Parathyroid adenoma (tissue), 2 donors: ENCODE data around the gene APOM.

Experiments used
- H2AFZ ChIP-seq: fragments of 300-600 bp; sonication (generic); one replicate; pipeline ENCODE4 v1.7.0; 2017; ENCODE audit warnings: antibody characterized with exemption, mild to moderate bottlenecking
- H3K27ac ChIP-seq: fragments of 300-600 bp; sonication (generic); one replicate; pipeline ENCODE4 v1.7.0; 2017
- H3K27me3 ChIP-seq: fragments of 300-600 bp; sonication (generic); one replicate; pipeline ENCODE4 v1.7.0; 2017; ENCODE audit warnings: low read length; ENCODE audit not compliant: control insufficient read depth, insufficient read depth
- H3K36me3 ChIP-seq: fragments of 300-600 bp; sonication (generic); one replicate; pipeline ENCODE4 v1.7.0; 2017; ENCODE audit warnings: low read length; ENCODE audit not compliant: control insufficient read depth, insufficient read depth
- H3K4me1 ChIP-seq: fragments of 300-600 bp; sonication (generic); one replicate; pipeline ENCODE4 v1.7.0; 2017; ENCODE audit warnings: control low read depth
- H3K4me2 ChIP-seq: fragments of 300-600 bp; sonication (generic); one replicate; pipeline ENCODE4 v1.7.0; 2017; ENCODE audit warnings: low read length
- H3K4me3 ChIP-seq: fragments of 300-600 bp; sonication (generic); one replicate; pipeline ENCODE4 v1.7.0; 2017; ENCODE audit warnings: low read depth, low read length
- H3K79me2 ChIP-seq: fragments of 300-600 bp; sonication (generic); one replicate; pipeline ENCODE4 v1.7.0; 2017; ENCODE audit warnings: control low read depth
- H3K9ac ChIP-seq: fragments of 300-600 bp; sonication (generic); one replicate; pipeline ENCODE4 v1.7.0; 2017; ENCODE audit warnings: mild to moderate bottlenecking
- H3K9me3 ChIP-seq: fragments of 300-600 bp; sonication (generic); one replicate; pipeline ENCODE4 v1.7.0; 2017; ENCODE audit warnings: low read length; ENCODE audit not compliant: control insufficient read depth
- TF ChIP-seq, protein P1 (sequence below): fragments of 300-600 bp; sonication (generic); IDR thresholded peaks from one replicate; pipeline ENCODE4 v1.7.0; 2017; ENCODE audit warnings: antibody characterized with exemption, mild to moderate bottlenecking
- donor health status: primary hyperparathyroidism.

Gene APOM

DNA sequence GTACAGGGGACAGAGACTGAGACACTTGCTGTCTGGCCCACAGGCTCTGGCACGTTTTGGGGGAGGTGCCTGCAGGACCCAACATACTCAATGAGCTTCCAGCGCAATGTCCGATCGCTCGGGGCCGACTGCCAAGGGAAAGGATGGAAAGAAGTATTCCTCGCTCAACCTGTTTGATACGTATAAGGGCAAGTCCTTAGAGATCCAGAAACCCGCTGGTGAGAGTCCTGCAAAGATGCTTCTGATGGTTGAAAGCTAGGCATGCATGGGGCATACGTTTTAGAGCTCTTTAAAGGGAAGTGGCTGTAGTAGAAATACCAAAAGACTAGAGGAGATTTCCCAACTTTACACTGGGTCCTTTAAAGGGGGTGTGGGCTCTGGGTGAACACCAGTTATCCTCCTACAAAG is 33.0 kb upstream of the APOM start:
- Histone ChIP-seq H3K36me3 (no peaks in the 10 kb centered on the region), H3K4me2 (peak overlapping the region; percentile 88), H3K79me2 (peaks cover 17% of the 10 kb centered on the region), H3K27me3 (no peaks in the 10 kb centered on the region), H3K9ac (no peak overlapping the region), H2AFZ (no peak overlapping the region), H3K4me1 (peaks cover 12% of the 10 kb centered on the region), H3K9me3 (no peaks in the 10 kb centered on the region), H3K27ac (no peak overlapping the region), H3K4me3 (no peak overlapping the region)
- TF ChIP-seq, protein P1, sequence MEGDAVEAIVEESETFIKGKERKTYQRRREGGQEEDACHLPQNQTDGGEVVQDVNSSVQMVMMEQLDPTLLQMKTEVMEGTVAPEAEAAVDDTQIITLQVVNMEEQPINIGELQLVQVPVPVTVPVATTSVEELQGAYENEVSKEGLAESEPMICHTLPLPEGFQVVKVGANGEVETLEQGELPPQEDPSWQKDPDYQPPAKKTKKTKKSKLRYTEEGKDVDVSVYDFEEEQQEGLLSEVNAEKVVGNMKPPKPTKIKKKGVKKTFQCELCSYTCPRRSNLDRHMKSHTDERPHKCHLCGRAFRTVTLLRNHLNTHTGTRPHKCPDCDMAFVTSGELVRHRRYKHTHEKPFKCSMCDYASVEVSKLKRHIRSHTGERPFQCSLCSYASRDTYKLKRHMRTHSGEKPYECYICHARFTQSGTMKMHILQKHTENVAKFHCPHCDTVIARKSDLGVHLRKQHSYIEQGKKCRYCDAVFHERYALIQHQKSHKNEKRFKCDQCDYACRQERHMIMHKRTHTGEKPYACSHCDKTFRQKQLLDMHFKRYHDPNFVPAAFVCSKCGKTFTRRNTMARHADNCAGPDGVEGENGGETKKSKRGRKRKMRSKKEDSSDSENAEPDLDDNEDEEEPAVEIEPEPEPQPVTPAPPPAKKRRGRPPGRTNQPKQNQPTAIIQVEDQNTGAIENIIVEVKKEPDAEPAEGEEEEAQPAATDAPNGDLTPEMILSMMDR = no peak

DNA sequence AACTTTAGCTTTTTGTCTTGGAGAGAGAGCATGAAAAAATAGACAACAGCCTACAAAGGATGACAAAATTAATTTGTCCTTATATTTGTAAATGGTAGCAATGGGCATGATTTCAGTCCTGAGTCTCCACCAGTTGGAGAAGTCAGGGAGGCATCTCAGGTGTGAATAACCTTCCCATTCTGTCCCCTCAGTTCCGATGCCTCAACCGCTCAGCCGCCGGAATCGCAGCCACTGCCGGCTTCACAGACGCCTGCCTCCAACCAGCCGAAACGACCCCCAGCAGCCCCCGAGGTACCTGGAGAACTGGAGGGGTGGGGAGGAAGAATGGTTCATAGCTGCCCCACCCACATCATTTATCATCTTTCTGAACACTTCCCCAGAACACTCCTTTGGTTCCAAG is 31.6 kb upstream of the APOM start:
- Histone ChIP-seq H3K27me3 (no peaks in the 10 kb centered on the region), H3K4me3 (no peak overlapping the region), H3K4me1 (peaks cover 12% of the 10 kb centered on the region), H3K79me2 (peaks cover 17% of the 10 kb centered on the region), H3K36me3 (no peaks in the 10 kb centered on the region), H3K9ac (no peak overlapping the region), H2AFZ (no peak overlapping the region), H3K27ac (no peak overlapping the region), H3K9me3 (no peaks in the 10 kb centered on the region), H3K4me2 (no peak overlapping the region)
- TF ChIP-seq, protein P1 = no peak

DNA sequence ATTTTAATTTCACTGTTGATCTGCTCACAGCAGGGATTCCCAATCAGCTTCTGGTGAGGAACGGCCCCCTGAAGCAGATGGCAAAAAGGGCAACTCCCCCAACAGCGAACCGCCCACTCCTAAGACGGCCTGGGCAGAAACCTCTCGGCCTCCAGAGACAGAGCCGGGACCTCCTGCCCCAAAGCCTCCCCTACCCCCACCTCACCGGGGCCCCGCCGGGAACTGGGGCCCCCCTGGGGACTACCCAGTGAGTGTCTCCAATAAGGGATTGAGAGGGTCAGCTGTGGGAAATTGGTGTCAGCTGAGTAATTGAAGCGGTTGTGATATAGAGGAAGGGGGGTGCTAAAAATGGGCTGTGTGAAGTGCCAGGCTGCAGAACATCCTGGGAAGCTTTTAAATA is 28.7 kb upstream of the APOM start:
- Histone ChIP-seq H3K36me3 (no peaks in the 10 kb centered on the region), H3K4me2 (no peak overlapping the region), H3K9me3 (no peaks in the 10 kb centered on the region), H3K9ac (no peak overlapping the region), H3K4me1 (peaks cover 6% of the 10 kb centered on the region), H3K79me2 (peaks cover 11% of the 10 kb centered on the region), H3K27ac (no peak overlapping the region), H2AFZ (no peak overlapping the region), H3K27me3 (no peaks in the 10 kb centered on the region), H3K4me3 (no peak overlapping the region)
- TF ChIP-seq, protein P1 = no peak

DNA sequence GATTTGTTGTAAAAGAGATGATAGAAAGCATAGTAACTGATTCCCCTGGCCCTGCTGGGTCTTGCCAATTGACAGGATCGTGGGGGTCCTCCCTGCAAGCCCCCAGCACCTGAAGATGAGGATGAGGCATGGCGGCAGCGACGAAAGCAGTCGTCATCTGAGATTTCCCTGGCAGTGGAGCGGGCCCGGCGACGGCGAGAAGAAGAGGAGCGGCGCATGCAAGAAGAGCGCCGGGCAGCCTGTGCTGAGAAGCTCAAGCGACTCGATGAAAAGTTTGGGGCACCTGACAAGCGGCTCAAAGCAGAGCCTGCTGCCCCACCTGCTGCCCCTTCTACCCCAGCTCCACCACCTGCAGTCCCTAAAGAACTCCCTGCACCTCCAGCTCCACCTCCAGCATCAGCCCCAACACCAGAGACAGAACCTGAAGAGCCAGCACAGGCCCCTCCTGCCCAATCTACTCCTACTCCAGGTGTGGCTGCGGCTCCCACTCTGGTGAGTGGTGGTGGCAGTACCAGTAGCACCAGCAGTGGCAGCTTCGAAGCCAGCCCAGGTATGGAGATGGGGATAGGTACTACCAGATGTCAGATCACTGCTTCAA is 27.9 kb upstream of the APOM start:
- Histone ChIP-seq H3K4me3 (no peak overlapping the region), H3K4me2 (no peak overlapping the region), H3K36me3 (no peaks in the 10 kb centered on the region), H3K27me3 (no peaks in the 10 kb centered on the region), H3K9ac (no peak overlapping the region), H3K9me3 (no peaks in the 10 kb centered on the region), H3K79me2 (peaks cover 12% of the 10 kb centered on the region), H2AFZ (no peak overlapping the region), H3K4me1 (no peaks in the 10 kb centered on the region), H3K27ac (no peak overlapping the region)
- TF ChIP-seq, protein P1 = no peak

DNA sequence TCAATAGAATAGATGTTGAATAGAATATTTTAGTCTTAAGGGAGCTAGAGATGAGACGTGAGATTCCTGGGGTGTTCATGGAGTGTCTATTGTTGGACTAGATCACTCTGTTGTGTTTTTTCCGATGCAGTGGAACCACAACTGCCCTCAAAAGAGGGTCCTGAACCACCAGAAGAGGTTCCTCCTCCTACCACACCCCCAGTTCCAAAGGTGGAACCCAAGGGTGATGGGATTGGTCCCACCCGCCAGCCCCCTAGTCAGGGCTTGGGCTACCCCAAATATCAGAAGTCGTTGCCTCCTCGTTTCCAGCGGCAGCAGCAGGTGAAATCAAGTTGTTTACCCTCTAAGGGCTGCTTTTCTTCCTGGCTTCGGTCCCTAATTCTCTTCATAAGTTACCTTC is 26.7 kb upstream of the APOM start:
- H3K9ac ChIP-seq = no peak overlapping the region
- H3K36me3 ChIP-seq = no peaks in the 10 kb centered on the region
- TF ChIP-seq, protein P1 = no peak

More for the DNA sequence above, 26.7 kb upstream of the APOM start:
- no peak overlapping the region for H3K27ac ChIP-seq
- H2AFZ ChIP-seq = no peak overlapping the region
- H3K27me3 ChIP-seq = no peaks in the 10 kb centered on the region
- no peak overlapping the region for H3K4me2 ChIP-seq
- H3K4me1 ChIP-seq = no peaks in the 10 kb centered on the region
- no peaks in the 10 kb centered on the region for H3K9me3 ChIP-seq
- peaks cover 12% of the 10 kb centered on the region for H3K79me2 ChIP-seq
- no peak overlapping the region for H3K4me3 ChIP-seq
